PC-9 (cell line): ENCODE data around the gene NACC2.

ENCODE experiments used
- CTCF ChIP-seq: fragments of 200-600 bp; sonication (generic); conservative IDR thresholded peaks from 2 replicates; pipeline ENCODE4 v1.6.1; 2017; ENCODE audit warnings: mixed run types, antibody characterized with exemption, mild to moderate bottlenecking, moderate library complexity
- EZH2 ChIP-seq: fragments of 200-600 bp; sonication (generic); IDR thresholded peaks from 2 replicates; pipeline ENCODE4 v1.8.0; 2017; ENCODE audit warnings: antibody characterized with exemption, low read depth

DNA sequence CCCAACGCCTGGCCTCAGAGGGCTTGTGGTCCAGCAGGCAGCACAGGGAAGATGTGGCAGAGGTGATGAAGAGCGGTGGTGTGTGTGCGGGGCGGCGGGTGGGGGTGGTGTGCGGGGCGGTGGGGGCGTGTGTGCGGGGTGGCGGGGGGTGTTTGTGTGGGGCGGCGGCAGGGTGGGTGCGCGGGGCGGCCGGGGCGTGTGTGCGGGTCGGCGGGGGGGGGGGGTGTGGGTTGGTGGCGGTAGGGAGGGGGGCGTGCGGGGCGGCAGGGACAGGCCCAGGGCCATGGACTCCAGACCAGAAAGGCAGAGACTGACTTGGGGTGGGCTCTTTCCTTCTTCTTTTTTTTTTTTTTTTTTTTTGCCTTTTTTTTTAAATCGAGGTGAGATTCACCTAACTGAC, 4.5 kb upstream of the NACC2 start:
- TF ChIP-seq CTCF, result no peak
- no peak for TF ChIP-seq EZH2
